Measurements from ENCODE around the gene STXBP6. TPM values are rescaled to one million over a fixed set of nuclear protein-coding genes. Genes with fewer than 3 reads are reported as not detected.

STXBP6 gene
- total and polyA plus RNA-seq, 2 of the 13 experiments (the other 11 are each of a cell fraction or from before 2014, with no cell fraction given), result 35.3 to 42.8 TPM

GRCh38 chr14:24870949-24871701 lies 178.8 kb downstream of the STXBP6 start:
- CTCF ChIA-PET (ENCODE audit: low intra/inter-chr PET ratio, low total read pairs), result no interaction called here
- TF ChIP-seq, protein P1, sequence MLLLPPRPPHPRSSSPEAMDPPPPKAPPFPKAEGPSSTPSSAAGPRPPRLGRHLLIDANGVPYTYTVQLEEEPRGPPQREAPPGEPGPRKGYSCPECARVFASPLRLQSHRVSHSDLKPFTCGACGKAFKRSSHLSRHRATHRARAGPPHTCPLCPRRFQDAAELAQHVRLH (CRISPR knock-in tag; IDR thresholded peaks at IDR 0.05; ENCODE audit: borderline replicate concordance, low read depth), result no peak
- no peak for TF ChIP-seq ZUFSP (CRISPR knock-in tag; IDR thresholded peaks at IDR 0.05; ENCODE audit: borderline replicate concordance)
- TF ChIP-seq, protein P2, sequence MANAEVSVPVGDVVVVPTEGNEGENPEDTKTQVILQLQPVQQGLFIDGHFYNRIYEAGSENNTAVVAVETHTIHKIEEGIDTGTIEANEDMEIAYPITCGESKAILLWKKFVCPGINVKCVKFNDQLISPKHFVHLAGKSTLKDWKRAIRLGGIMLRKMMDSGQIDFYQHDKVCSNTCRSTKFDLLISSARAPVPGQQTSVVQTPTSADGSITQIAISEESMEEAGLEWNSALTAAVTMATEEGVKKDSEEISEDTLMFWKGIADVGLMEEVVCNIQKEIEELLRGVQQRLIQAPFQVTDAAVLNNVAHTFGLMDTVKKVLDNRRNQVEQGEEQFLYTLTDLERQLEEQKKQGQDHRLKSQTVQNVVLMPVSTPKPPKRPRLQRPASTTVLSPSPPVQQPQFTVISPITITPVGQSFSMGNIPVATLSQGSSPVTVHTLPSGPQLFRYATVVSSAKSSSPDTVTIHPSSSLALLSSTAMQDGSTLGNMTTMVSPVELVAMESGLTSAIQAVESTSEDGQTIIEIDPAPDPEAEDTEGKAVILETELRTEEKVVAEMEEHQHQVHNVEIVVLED (CRISPR knock-in tag; IDR thresholded peaks at IDR 0.05; ENCODE audit: borderline replicate concordance), result no peak
- TF ChIP-seq, protein P3, sequence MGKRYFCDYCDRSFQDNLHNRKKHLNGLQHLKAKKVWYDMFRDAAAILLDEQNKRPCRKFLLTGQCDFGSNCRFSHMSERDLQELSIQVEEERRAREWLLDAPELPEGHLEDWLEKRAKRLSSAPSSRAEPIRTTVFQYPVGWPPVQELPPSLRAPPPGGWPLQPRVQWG (CRISPR knock-in tag; IDR thresholded peaks at IDR 0.05; ENCODE audit: borderline replicate concordance, low read depth), result no peak
- TF ChIP-seq BCL6 (CRISPR knock-in tag; IDR thresholded peaks at IDR 0.05), result peak; percentile 64; the same call in 1 of the 2 replicates
- no peak for TF ChIP-seq SOX13 (IDR thresholded peaks at IDR 0.05)
- peak in 1 of 2 experiments; percentile 48; a peak in 1 of 4 replicates for TF ChIP-seq SOX13 (CRISPR knock-in tag; conservative IDR thresholded peaks at IDR 0.05 in 1 of 2, IDR thresholded peaks at IDR 0.05 in 1 of 2)
- peak; percentile 92 for TF ChIP-seq HNF4A (CRISPR knock-in tag; IDR thresholded peaks at IDR 0.05)
- no peak for TF ChIP-seq MZF1 (CRISPR knock-in tag; IDR thresholded peaks at IDR 0.05; ENCODE audit: borderline replicate concordance)
- no peak for TF ChIP-seq ZSCAN21 (CRISPR knock-in tag; IDR thresholded peaks at IDR 0.05; ENCODE audit: borderline replicate concordance)
- TF ChIP-seq NR2C2 (CRISPR knock-in tag; IDR thresholded peaks at IDR 0.05; ENCODE audit: borderline replicate concordance), result peak; percentile 69; the same call in 1 of the 2 replicates
- TF ChIP-seq ZNF329 (CRISPR knock-in tag; IDR thresholded peaks at IDR 0.05; ENCODE audit: low read depth), result 0 out of 2 replicates have a peak, but pooled peaks have one; percentile 67
- TF ChIP-seq NCOA2 (CRISPR knock-in tag; IDR thresholded peaks at IDR 0.05), result peak; percentile 33; the same call in 1 of the 2 replicates
- TF ChIP-seq, protein P4, sequence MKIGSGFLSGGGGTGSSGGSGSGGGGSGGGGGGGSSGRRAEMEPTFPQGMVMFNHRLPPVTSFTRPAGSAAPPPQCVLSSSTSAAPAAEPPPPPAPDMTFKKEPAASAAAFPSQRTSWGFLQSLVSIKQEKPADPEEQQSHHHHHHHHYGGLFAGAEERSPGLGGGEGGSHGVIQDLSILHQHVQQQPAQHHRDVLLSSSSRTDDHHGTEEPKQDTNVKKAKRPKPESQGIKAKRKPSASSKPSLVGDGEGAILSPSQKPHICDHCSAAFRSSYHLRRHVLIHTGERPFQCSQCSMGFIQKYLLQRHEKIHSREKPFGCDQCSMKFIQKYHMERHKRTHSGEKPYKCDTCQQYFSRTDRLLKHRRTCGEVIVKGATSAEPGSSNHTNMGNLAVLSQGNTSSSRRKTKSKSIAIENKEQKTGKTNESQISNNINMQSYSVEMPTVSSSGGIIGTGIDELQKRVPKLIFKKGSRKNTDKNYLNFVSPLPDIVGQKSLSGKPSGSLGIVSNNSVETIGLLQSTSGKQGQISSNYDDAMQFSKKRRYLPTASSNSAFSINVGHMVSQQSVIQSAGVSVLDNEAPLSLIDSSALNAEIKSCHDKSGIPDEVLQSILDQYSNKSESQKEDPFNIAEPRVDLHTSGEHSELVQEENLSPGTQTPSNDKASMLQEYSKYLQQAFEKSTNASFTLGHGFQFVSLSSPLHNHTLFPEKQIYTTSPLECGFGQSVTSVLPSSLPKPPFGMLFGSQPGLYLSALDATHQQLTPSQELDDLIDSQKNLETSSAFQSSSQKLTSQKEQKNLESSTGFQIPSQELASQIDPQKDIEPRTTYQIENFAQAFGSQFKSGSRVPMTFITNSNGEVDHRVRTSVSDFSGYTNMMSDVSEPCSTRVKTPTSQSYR (CRISPR knock-in tag; IDR thresholded peaks at IDR 0.05; ENCODE audit: borderline replicate concordance), result no peak
- TF ChIP-seq ZNF614 (CRISPR knock-in tag; IDR thresholded peaks at IDR 0.05; ENCODE audit: borderline replicate concordance), result peak; percentile 51; the same call in 1 of the 2 replicates
- peak; percentile 52; the same call in 1 of the 2 replicates for TF ChIP-seq REPIN1 (CRISPR knock-in tag; IDR thresholded peaks at IDR 0.05; ENCODE audit: borderline replicate concordance, low read depth)

More at GRCh38 chr14:24870949-24871701, 178.8 kb downstream of the STXBP6 start:
- no peak overlapping the region for H3K4me3 ChIP-seq (replicated peaks in 1 of 3; ENCODE audit: insufficient read depth in 1 of 3, low read depth in 2 of 3, low read length in 3 of 3)
- in situ Hi-C loops (cut with HindIII; ENCODE audit: extremely low pct_ligation_motif_present, low pct_unique_long_range_greater_than_20kb), result no loop called here
- peaks cover 39% of the 10 kb centered on the region for H3K4me1 ChIP-seq (ENCODE audit: insufficient read depth, low read length)
- no peaks in the 10 kb centered on the region for H4K20me1 ChIP-seq (ENCODE audit: insufficient read depth, low read length)
- no peak overlapping the region for H3K4me2 ChIP-seq (ENCODE audit: low read depth, low read length)
- no peaks in the 10 kb centered on the region for H3K9me3 ChIP-seq (ENCODE audit: low read length)
- FAIRE-seq (peak; percentile 53), ATAC-seq (peak; percentile 78), DNase-seq (ENCODE audit: low spot score) (peak; percentile 87)
- no peak overlapping the region for H2AFZ ChIP-seq (ENCODE audit: low read length)
- 89% methylated on average over 4 of the region's 4 CpGs for WGBS (ENCODE audit: low lambda C conversion rate)
- no TSS peak for BruUV-seq (replicated peaks)
- intact Hi-C loops (cut with micrococcal nuclease; ENCODE audit: unreplicated experiment), result no loop called here
- H3K36me3 ChIP-seq (replicated peaks in 1 of 2; ENCODE audit: control insufficient read depth in 1 of 2, insufficient read depth in 2 of 2, low read length in 2 of 2), result no peaks in the 10 kb centered on the region
- no peaks in the 10 kb centered on the region for H3K27me3 ChIP-seq (ENCODE audit: control insufficient read depth in 1 of 2, insufficient read depth in 2 of 2, low read length in 2 of 2)
- H3K9ac ChIP-seq (ENCODE audit: insufficient read depth, low read depth, low read length), result no peak overlapping the region
- no peaks in the 10 kb centered on the region for H3K79me2 ChIP-seq (ENCODE audit: insufficient read depth, low read length)
- POLR2A ChIA-PET, result interaction anchor here (1.0 to 2.0 kb wide), 5 partner anchors 10 to 53 kb away, joined by 3 to 19 read pairs (median 5); no protein-coding TSS in a partner anchor
- no peak overlapping the region for H3K27ac ChIP-seq (ENCODE audit: extremely low read length, insufficient read depth, low read length)

Data from HepG2 (cell line).